GM18498 (cell line): ENCODE measurements around the gene TCF19.

Source experiments
- ATAC-seq: cut with Tn5 transposase; IDR thresholded peaks from one replicate; pipeline ENCODE4 v1.9.1; 2021; ENCODE audit warnings: mild to moderate bottlenecking, moderate library complexity; ENCODE audit not compliant: unreplicated experiment

TCF19 gene, protein sequence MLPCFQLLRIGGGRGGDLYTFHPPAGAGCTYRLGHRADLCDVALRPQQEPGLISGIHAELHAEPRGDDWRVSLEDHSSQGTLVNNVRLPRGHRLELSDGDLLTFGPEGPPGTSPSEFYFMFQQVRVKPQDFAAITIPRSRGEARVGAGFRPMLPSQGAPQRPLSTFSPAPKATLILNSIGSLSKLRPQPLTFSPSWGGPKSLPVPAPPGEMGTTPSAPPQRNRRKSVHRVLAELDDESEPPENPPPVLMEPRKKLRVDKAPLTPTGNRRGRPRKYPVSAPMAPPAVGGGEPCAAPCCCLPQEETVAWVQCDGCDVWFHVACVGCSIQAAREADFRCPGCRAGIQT

DNA sequence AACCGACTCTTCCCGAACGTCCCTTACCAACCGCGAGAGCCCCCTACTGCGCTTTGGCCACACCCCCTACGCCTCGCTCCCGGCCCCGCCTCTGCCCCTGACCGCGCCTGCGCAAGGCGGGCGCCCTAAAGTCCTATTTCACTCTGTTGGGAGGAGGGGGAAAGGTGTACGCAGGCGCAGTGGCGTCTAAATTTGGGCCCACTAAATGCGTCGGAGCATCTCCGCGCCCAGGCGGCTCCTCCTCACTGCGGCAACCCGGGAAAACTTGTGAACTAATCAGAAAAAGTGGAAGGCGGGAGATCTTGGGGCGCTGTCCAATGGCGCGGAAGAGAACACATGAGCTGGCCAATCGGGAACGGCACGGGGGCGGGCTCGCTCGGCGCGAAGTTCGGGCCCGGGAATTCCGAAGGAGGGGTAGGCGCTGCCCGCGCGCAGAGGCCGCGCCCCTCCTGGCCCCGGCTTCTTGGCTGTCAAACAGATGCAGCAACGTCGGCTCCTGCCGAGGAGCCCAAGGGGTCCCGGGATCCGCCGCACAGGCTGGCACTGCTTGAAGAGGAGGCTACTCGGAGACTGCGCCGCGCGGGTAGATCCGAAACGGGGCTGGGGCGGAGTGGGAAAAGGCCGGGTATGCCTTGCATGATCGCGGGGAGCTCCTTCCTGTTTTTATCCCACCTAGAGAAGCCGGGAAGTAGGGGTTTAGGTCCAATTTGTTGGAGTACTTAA, at the start of gene TCF19:
TSS of gene TCF19 (plus strand) at position 450 of the 723 bp plus-strand sequence. CDS start 881 bp downstream, outside the sequence.
- ATAC-seq: peak; percentile 89

DNA sequence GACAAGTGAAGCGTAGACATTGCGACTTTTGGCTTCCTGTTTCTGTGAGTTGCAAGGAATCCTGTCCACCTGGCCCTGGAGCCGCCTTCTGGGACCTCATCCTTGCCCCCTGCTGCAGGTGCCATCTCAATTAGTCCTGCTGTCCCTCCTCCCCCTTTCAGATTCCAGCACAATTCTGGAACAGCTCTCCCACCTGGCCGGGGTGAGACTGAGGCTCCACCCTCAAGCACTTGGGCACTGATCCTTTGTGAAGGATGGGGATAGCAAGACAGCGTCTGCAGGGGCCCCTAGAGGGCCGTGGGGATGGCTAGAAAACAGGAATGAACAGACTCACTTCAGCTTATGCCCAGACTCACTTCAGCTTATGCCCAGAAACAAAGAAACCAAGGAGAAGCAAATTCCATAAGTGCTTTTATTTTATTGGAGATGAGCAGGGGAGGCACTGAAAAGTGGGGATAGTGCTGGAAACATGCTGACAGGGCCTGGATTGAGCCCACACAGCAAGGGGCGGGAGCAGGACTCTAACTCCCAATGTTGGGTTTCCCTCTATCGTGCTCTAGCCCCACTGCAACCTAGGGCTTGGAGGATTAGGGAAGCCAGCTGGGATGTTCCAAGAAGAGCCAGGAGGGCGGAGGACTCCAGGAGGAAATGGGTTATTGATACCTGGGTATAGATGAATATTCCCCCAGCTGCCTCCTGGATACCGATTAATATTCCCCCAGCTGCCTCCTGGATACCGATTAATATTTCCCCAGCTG, 47.4 kb upstream of the TCF19 start:
- no peak for ATAC-seq

DNA sequence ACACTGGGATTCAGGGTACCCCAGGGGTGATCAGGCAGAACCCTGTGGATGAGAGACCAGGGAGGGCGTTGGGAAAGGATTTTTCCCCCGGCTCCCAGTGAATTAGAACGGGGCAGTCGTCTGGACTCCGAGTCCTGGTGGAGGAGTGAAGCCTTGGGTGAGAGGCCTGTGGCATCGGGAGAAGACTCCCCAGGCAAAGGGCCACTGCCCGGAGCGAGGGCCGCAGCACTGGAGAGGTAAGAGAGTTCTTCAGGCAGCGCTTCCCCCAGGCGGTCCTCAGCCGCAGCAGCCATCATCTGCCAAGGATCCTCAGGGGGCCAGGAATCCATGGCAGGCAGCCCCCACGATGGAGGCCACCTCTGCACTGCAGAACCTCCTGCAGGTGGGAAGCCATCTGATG, 46.7 kb upstream of the TCF19 start:
- ATAC-seq: no peak

DNA sequence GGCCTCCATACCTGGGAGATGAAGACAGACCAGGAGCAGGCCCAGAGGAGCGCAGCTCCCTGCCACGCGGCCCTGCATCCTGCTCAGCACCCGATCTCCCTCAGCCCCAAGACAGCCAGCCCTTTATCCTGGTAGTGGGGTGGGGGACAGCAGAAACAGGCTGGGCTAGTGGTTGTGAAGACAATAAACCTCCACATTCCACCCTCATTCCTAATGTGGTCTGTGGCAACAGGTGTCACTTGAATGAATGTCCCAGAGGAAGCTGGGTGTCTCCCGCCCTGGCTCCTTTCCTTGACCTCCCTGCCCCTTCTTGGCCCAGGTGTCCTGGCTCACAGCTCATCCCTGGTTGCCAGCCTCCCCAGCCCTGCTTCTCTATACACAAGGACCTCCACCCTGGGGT, 45.9 kb upstream of the TCF19 start, which contains the start of gene C6orf15:
TSS of gene C6orf15 (minus strand) at position 98 of the 400 bp plus-strand sequence. CDS start at position 78, 20 bp downstream.
- ATAC-seq: no peak

DNA sequence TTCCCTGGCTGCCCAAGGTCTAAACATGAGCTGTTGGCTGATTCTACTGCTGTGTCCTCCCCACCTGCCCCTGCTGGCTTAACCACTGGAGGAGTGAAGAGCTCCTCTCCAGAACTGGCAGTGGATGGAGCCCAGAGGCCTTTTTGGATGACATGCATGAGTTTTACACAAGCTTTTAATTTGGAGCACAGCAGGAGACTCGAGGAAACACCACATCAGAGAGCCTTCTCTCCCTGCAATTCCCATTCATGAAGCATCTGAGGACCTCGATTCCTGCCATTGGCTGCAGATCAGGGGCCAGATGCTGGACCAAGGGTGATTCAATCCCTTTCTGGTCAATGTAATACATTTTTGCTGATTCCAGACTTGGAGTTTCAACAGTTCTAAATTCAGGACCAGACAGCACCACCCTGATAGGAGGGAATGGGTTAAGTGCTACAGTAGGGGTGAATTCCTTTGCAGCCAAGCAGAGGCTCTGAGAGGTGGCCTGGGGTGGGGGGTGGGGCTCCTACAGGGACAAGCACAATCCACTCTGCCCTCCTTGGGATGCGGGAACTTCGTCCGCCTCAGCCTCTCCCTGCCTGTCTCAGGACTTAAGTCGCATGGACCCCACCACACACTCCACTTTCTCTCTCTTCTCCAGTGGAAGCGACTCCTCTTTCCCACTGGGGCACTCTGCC, 44.4 kb upstream of the TCF19 start:
- no peak for ATAC-seq

DNA sequence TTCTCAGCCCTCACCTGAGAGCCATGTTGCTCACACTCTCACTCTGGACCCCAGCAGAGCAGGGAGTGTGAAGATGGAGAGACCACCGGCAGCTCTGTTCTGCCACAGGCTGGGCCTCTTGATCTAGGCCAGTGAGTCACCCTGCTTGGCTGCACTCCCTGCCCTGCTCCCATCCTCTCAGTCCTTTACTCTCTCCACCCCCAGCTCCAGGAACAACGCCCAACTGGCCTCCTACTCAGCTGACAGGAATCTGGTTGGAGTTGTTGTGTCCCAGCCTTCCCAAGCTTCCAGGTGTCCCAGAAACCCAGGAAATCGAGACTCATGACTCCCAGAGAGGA, 43.9 kb upstream of the TCF19 start, which contains the start of gene PSORS1C1:
TSS of gene PSORS1C1 (plus strand) at position 260 of the 338 bp plus-strand sequence. CDS start 14,833 bp downstream, outside the sequence.
- no peak for ATAC-seq

DNA sequence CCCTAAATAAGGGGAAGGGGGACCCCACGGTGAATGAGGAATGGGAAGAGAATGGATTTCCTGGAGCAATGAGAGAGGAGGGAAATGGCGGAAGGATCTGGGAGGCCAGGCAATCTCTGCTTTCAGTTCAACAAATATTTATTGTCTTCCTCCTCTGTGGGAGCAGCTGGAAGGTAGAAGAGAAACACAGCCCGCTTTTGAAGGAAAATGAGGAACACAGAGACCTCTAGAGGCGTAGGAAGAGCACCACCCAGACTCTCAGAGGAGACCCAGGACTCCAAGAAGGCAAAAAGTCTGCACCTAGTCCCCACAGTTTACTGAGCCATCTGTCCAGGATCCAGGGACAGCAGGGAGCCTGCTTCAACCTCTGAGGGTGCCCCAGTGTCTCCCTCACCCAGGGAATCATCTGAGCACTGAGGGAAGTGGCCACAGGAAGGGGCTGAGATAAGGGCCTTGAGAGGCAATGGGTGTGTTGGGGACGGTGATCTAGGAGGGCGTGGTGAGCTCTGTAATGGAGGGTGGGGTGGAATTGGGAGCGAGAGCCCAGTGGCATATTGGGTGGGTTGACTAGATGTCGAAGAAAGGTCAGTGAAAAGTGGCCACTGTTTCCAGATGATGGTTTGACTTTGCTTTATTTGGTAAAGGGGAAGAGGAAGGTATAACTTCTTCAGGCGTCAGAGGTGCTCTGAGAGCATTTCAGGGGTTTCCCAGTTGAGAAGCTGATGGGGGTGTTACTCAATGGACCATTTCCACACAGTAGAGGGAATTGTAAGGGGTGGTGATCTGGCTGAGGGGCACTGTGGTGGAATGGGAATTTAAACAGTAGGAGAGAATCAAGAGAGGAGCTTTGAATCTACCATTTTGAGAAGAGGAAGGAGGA, 43.2 kb upstream of the TCF19 start:
- ATAC-seq: no peak

DNA sequence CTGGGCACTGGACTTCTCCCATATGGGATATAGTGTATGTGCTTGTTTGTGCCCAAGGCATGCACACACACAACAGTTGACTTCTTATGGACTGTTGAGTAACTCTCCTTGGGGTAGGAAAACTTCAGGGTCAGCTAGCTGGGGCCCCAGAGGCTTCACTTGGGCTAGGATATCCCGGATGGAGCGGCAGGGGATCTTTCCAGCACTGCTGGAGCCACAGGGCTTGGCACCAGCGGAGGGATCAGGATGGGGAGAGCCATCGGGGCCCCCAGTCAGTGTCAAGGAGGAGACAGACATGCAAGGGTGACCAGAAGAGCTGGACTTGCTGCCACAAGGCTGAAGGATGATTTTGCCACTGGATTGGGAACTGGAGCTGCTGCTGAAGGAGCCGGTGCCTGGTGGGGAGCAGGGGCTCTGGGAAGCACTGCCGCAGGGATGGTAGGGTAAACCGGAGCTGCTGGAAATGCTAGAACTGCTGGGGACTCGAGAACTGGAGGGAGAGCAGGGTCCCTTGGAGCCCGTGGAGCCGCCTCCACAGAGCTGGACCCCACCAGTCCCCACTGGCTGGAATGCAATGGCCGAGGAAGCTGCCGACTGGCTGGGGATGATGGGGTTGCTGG, 42.3 kb upstream of the TCF19 start:
- no peak for ATAC-seq

DNA sequence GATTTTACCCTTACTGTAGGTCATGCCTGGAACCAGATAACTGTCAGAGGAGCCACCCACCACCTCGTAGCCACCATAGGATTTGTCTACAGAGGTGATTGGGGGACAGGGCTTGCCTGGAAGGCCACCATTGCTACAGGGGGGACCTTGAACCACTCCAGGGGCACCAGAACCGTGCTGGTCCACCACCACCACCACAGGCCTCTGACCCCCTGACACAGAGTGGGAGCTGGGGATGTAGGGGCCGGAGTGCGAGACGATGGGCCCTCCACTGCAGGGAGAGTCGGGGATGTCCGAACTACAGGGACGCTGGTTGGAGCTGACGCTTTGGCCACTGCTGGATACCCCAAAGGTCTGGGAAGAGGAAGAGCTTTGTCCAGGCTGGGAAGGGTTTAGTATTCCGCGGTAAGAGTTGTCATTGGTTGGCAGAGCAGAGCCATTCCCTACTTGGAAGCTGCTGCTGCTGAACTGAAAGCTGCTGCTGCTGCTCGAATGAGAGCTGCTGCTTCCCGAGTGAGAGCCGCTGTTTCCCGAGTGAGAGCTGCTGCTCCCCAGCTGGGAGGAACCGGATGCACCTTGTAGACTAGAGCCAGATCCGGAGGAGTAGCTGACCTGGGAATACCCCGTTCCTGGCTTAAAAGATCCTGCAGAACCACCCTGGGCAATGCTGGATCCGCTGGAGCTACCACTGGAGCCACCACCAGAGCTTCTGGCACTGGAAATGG, 41.6 kb upstream of the TCF19 start:
- no peak for ATAC-seq

DNA sequence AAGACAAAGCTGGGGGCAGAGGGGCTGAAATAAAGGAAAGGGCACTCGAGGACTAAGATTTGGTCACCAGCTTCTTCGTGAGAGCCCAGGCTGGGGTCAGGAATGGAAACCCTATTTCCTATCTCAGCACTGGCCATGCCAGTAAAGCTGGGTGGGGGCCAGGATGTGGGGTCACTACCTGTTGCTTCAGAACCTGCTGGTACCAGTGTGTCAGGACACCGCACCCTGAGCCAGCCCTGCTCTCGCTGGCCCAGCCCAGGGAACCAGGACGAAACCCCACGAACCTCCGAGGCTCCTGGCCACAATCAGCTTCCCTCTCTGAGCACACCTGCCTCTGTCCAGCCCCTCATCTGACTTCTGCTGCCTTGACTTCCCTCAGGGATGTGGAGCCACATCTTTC, 40.2 kb upstream of the TCF19 start:
- no peak for ATAC-seq

DNA sequence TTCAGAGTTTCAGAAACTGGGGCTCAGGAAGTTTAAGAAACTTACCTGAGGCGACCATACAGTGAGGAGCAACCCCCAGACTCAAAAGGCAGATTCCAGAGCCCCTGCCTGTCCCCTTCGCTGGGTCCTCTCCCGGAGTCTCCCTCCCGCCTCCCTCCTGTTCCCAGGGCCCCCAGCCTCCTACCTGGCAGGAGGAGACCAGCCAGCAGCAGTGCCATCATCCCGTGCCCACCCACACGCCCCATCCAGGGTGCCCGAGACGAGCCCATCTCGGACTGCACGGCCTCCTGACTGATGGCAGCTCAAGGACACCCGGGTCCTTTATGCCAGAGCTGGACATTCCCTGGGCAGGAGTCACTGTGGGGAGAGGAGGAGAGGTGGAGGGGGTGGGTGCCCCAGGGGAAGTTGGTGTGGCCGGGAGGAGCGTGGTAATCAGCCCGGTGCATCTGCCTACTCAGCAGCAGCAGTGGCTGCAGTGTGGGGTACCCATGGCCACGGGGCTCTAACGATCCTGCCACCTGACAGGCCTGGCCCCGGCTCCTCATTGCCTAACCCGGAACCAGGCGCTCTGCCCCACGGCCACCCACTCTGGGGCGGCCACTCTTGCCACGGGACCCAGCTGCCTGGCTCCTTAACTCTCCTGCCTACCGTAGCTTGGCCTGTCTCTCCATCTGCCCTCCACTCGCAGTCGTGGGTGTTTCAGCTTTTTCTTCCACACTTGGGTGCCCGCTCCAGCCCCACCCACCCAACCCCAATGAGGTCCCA, 38.1 kb upstream of the TCF19 start, which contains the start of gene CDSN:
TSS of gene CDSN (minus strand) at position 296 of the 765 bp plus-strand sequence. CDS start at position 269, 27 bp downstream.
- no peak for ATAC-seq

DNA sequence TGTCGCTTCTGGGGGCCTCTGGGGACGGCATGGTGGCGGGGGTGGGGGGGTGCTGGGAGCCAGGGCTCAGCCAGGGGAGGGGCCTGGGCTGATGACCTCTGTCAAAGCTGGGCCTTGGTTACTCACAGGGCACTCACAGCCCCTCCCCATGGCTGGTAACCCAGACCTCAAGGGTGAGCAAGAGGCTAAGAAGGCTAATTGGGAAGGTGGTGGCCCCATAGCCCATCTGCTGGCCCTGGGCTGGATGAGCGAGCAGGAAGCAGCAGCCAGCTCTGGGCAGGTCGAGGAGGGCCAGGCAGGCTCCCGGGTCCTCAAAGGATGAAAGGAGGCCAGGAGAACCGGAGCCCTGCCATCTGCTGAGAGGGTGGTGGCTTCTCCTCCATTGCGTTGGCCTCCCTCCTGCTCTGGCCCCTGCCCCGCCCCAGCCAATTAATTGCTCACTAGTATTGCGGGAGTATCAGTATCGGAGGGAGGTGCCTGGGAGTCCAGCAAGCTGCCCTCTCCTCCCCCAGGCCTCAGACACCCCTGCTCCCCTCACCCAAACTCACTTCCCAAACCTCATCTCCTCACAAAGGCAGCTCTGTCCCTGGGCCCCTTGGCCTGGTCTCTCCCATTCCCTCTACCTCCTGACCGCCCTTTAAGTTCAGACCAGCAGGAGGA, 37.1 kb upstream of the TCF19 start:
- no peak for ATAC-seq

DNA sequence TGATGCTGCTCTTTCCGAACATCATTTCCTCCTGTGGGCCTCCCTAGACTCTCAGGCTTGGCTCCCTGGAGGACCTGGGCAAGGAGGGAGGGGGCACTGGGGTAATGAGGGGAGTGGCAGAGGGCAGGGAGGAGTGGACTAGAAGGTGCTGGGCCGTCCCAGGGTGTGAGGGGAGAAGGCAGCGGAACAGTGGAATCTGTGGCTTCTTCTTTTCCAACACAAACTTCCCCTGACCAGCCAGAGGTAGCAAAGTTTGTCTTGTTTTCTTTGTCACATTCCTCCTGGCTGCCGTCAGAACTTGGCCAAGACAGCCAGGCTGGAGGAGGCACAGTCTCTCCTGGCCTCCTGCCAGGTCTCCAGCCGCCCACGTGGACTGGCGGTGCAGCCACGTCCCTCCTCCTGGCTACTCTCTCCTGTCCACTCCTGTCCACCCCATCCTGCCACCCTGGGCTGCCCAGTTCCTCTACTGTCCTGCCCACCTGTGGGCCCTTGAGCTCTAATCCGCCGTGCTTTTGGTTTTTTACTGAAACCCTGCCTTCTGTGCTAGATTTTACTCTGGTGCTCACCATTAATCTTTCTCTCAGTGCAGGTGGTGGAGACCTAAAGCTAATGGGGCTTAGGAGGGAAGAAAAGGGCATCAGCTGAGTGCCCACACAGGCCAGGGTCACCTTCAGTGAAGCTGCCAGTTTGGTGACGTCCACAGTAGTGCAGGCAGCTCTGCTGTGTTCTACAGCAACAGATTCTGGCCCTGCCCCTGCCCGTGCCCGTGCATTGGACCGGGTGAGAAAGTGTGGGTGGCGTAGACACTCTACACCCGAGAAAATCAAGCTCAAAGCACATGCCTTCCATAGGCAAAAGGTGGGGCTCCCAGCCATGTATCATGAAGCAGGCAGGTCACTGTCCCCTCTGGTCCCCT, 35.3 kb upstream of the TCF19 start:
- ATAC-seq: no peak

DNA sequence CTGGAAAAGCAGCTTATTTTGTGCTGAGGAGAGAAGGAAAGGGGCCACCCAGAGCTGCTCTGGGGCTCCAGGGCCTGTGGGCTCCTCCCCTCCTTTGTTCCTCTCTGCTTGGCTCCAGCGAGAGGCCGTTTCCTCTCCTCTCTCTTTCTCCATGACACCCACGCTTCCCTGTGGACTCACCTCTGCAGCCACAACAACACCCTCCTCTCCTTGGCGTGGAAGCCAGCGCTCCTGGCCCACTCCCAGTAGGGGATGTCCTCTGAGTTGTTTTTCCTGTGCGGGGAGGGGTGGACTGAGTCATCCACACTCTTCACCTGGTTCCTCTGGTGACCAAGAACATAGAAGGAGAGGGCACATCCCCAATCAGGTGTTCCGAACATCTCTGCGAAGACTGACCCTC, 33.2 kb upstream of the TCF19 start:
- ATAC-seq: no peak

DNA sequence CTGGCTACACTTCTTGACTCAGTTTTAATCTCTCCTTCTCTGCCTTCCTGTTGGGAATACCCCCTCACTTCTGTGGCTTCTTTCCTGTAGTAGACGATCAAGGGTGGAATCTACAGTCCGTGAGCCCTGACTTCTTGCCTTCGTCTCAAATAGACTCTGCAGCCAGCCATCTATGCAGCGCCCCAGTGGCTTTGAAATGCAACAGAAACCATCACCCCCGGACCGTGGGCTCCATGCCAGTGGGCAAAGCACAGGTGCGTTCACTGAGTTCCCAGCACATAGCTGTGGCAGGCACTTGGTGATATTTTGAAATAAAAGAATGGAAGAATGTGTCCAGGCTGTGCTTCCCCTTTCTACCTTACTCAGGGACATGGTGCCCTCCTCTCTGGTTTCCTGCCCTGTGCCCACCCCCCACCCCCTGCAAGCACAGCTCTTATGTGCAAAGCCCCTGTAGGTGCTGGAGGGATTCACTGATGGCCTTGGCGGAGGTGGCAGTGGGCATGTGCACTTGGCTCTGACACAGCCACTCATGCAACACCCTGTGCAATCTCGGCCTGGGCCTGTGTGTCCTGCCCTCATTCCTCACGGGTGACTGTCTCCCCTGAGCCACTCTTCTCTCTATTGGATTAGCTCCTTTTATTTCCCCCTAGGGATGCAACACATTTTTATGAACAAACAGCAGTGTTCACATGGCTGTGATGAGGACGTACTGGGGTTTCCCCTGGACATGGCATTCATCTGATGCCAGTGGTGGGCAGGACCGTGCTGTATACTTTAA, 32.6 kb upstream of the TCF19 start:
- ATAC-seq: no peak
